K562 (cell line): Measurements from ENCODE around the gene CTBP2. TPM values are rescaled to one million over a fixed set of nuclear protein-coding genes. Genes with fewer than 3 reads are reported as not detected.
A peak's percentile ranks its signal among the peaks of the same experiment; 100 is the strongest.

Experiments used
- ATAC-seq: fragments of 200-7000 bp; cut with Tn5 transposase; 3 replicates; pipeline ENCODE4 v1.9.1; 2020; ENCODE audit warnings: moderate library complexity
- BruUV-seq: library from RNA; stranded (reverse); fragments of 400-500 nt; replicated peaks from 2 replicates; lab custom pipeline; 2021; lab: Mats Ljungman, UMichigan
- CTCF ChIA-PET: fragments of 300-600 bp; formaldehyde crosslinking; extraction: SDS; loops from one replicate; lab custom pipeline; 2021; ENCODE audit warnings: low intra/inter-chr PET ratio; lab: Yijun Ruan, JAX
- POLR2A ChIA-PET: fragments of 300-600, 350-650 bp; sonication (Branson Sonifier 250); formaldehyde crosslinking; extraction: SDS; loops from one replicate; lab custom pipeline; 2021; ENCODE audit warnings: antibody characterized with exemption, inconsistent platforms; lab: Yijun Ruan, JAX
- DNase-seq, 4 experiments: peaks; one replicate each; pipeline versions ENCODE4 v3.0.0 to v3.0.0-alpha.2; 2011 to 2018; ENCODE audit warnings: low spot score in 3 of 4, mixed read lengths in 3 of 4; ENCODE audit errors: extremely low read depth in 1 of 4
- FAIRE-seq: peaks from 2 replicates; lab custom pipeline; 2011; peaks lifted over from hg19 to GRCh38; lab: Jason Lieb, UNC
- H2AFZ ChIP-seq: 2 replicates; pipeline ENCODE4 v1.6.0; 2011; ENCODE audit warnings: low read depth, low read length, control low read depth, inconsistent platforms
- H3K27ac ChIP-seq: fragments of 200-600 bp; 3 replicates; pipeline ENCODE4 v1.8.0; 2011; ENCODE audit warnings: low read depth, mild to moderate bottlenecking, control low read depth, inconsistent platforms, low read length, moderate library complexity, mixed read lengths; ENCODE audit errors: extremely low read depth
- H3K27me3 ChIP-seq, 2 experiments: fragments of 300-600 bp in 1 of 2; 2 replicates in 1 of 2; 3 replicates in 1 of 2; pipeline versions ENCODE4 v1.6.0 to v1.8.0; 2011; ENCODE audit warnings: inconsistent platforms in 2 of 2, low read length in 2 of 2, mild to moderate bottlenecking in 1 of 2, mixed read lengths in 1 of 2, moderate library complexity in 1 of 2; ENCODE audit not compliant: control insufficient read depth in 2 of 2, insufficient read depth in 2 of 2
- H3K36me3 ChIP-seq: fragments of 300-600 bp; 3 replicates; pipeline ENCODE4 v1.8.0; 2011; ENCODE audit warnings: mild to moderate bottlenecking, low read length, inconsistent platforms; ENCODE audit not compliant: control insufficient read depth, insufficient read depth
- H3K4me1 ChIP-seq, 2 experiments: fragments of 200-600 bp in 1 of 2; replicated peaks in 1 of 2; 2 replicates in 1 of 2; 3 replicates in 1 of 2; pipeline versions ENCODE4 v1.5.1 to v1.8.0; 2011; ENCODE audit warnings: inconsistent platforms in 2 of 2, low read length in 2 of 2, mild to moderate bottlenecking in 1 of 2, mixed read lengths in 1 of 2, moderate library complexity in 1 of 2; ENCODE audit not compliant: control insufficient read depth in 2 of 2, insufficient read depth in 2 of 2
- H3K4me2 ChIP-seq: 2 replicates; pipeline ENCODE4 v1.6.1; 2011; ENCODE audit warnings: low read length, control low read depth, inconsistent platforms, mixed read lengths; ENCODE audit not compliant: insufficient read depth
- H3K4me3 ChIP-seq: fragments of 200-600 bp; sonication (generic), shearing (Covaris generic); 2 replicates; pipeline ENCODE4 v1.5.1; 2016; ENCODE audit warnings: control low read depth, inconsistent platforms
- H3K79me2 ChIP-seq: fragments of 200-600 bp; 3 replicates; pipeline ENCODE4 v1.8.0; 2011; ENCODE audit warnings: low read length, inconsistent platforms; ENCODE audit not compliant: control insufficient read depth, insufficient read depth
- H3K9ac ChIP-seq, 2 experiments: 2 replicates each; pipeline versions ENCODE4 v1.6.0 to v1.6.1; 2011; ENCODE audit warnings: low read depth in 2 of 2, low read length in 2 of 2, control low read depth in 1 of 2, inconsistent platforms in 1 of 2, mild to moderate bottlenecking in 1 of 2, mixed read lengths in 1 of 2; ENCODE audit not compliant: insufficient read depth in 1 of 2
- H3K9me1 ChIP-seq: one replicate; pipeline ENCODE4 v1.6.0; 2011; ENCODE audit warnings: inconsistent platforms, mild to moderate bottlenecking, low read length, moderate library complexity; ENCODE audit not compliant: control insufficient read depth, insufficient read depth
- H3K9me3 ChIP-seq: replicated peaks from 2 replicates; pipeline ENCODE4 v1.5.1; 2011; ENCODE audit warnings: low read depth, low read length, inconsistent platforms; ENCODE audit not compliant: control insufficient read depth, insufficient read depth
- H4K20me1 ChIP-seq: replicated peaks from 2 replicates; pipeline ENCODE4 v1.6.1; 2011; ENCODE audit warnings: low read length, inconsistent platforms, mixed read lengths; ENCODE audit not compliant: control insufficient read depth, insufficient read depth
- ARID1B ChIP-seq: fragments of 450-650 bp; IDR thresholded peaks from 2 replicates; pipeline ENCODE4 v1.6.1; 2016; ENCODE audit warnings: antibody characterized with exemption, mild to moderate bottlenecking, inconsistent platforms
- EP300 ChIP-seq: IDR thresholded peaks from 2 replicates; pipeline ENCODE4 v1.6.1; 2012; ENCODE audit warnings: low read length, improper control_type of control experiment
- FOSL1 ChIP-seq: fragments of 200-800 bp; sonication (Bioruptor generic); conservative IDR thresholded peaks from 2 replicates; pipeline ENCODE4 v1.6.1; 2016; ENCODE audit warnings: missing genetic modification characterization, missing compliant biosample characterization
- HDGF ChIP-seq: fragments of 450-650 bp; IDR thresholded peaks from 2 replicates; pipeline ENCODE4 v1.6.1; 2016
- MYBL2 ChIP-seq, 2 experiments: fragments of 450-650 bp in 1 of 2; sonication (generic) in 1 of 2; formaldehyde crosslinking in 1 of 2; IDR thresholded peaks; 2 replicates each; pipeline versions ENCODE4 v1.6.1 to v1.8.1; 2017 to 2022; ENCODE audit warnings: borderline replicate concordance in 1 of 2, inconsistent platforms in 1 of 2, low read depth in 1 of 2, mild to moderate bottlenecking in 1 of 2, missing genetic modification reagents in 1 of 2, moderate library complexity in 1 of 2
- RFX1 ChIP-seq: fragments of 450-650 bp; IDR thresholded peaks from 2 replicates; pipeline ENCODE4 v1.6.1; 2016; ENCODE audit warnings: mild to moderate bottlenecking, moderate library complexity
- SMARCA4 ChIP-seq: fragments of 450-650 bp; IDR thresholded peaks from 2 replicates; pipeline ENCODE4 v1.6.1; 2016
- SPI1 ChIP-seq: IDR thresholded peaks from 2 replicates; pipeline ENCODE4 v1.6.1; 2011; ENCODE audit warnings: low read depth, low read length, control low read depth, borderline replicate concordance
- TBP ChIP-seq: optimal IDR thresholded peaks from 2 replicates; pipeline ENCODE3; 2011; ENCODE audit warnings: low read depth, low read length, improper control_type of control experiment
- TEAD1 ChIP-seq, 2 experiments: fragments of 450-650 bp in 1 of 2; sonication (generic) in 1 of 2; formaldehyde crosslinking; IDR thresholded peaks; 2 replicates each; pipeline versions ENCODE4 v1.4.0 to v1.8.0; 2020 to 2022; ENCODE audit warnings: mild to moderate bottlenecking in 2 of 2, missing genetic modification reagents in 1 of 2
- ZNF316 ChIP-seq: fragments of 450-650 bp; IDR thresholded peaks from 2 replicates; pipeline ENCODE4 v1.6.1; 2016
- ZNF408 ChIP-seq: fragments of 250-450 bp; sonication (Bioruptor Pico); IDR thresholded peaks from 2 replicates; pipeline ENCODE4 v1.4.0; 2020; ENCODE audit warnings: low read depth, mild to moderate bottlenecking, moderate library complexity
- WGBS: fragments of 100-300 bp; shearing (Covaris generic); methylation state at CpG from one replicate; pipeline ENCODE4 v1.1.6; 2016; ENCODE audit warnings: low coverage, mixed read lengths; ENCODE audit not compliant: insufficient coverage; ENCODE audit errors: missing lambda C conversion rate; 5-methylcytosine and 5-hydroxymethylcytosine counted together
- in situ Hi-C: fragments of 300-500 bp; cut with MboI; formaldehyde crosslinking; loops from 4 replicates; pipeline ENCODE4 v1.15.0; 2018; ENCODE audit warnings: inconsistent platforms, mixed read lengths
- intact Hi-C: fragments of 100-400 bp; cut with micrococcal nuclease; formaldehyde crosslinking; loops from 2 replicates; pipeline ENCODE4 v1.14.2; 2022
- polyA plus RNA-seq, 8 experiments: library from polyadenylated mRNA; depleted of rRNA in 4 of 8; stranded (reverse) in 5 of 8; unstranded in 3 of 8; fragments of >200 nt; fragmentation: Nextera tagmentation in 2 of 8; fragmentation: Illumina TruSeq in 1 of 8; extraction: Ambion mirVana in 2 of 8; extraction: Trizol in 1 of 8; gene quantifications; 2 replicates each; pipeline versions ENCODE4 v1.2.1 to v1.2.3, GENCODE V29; 2011 to 2014; ENCODE audit warnings: inconsistent platforms in 1 of 8, missing spikeins in 1 of 8
- total RNA-seq, 7 experiments: library from RNA; depleted of rRNA in 6 of 7; stranded (reverse); fragments of >200 nt in 6 of 7; fragmentation: Illumina TruSeq in 2 of 7; extraction: Trizol in 2 of 7; gene quantifications; 2 replicates each; pipeline versions ENCODE4 v1.2.1 to v1.2.3, GENCODE V29; 2011 to 2021; ENCODE audit warnings: low replicate concordance in 1 of 7
- TF ChIP-seq, protein P1 (sequence below): fragments of 450-650 bp; formaldehyde crosslinking; IDR thresholded peaks from 2 replicates; pipeline ENCODE4 v1.4.0; 2020; ENCODE audit warnings: mild to moderate bottlenecking, moderate library complexity
- TF ChIP-seq, protein P2 (sequence below), 2 experiments: IDR thresholded peaks; 2 replicates each; pipeline ENCODE4 v1.6.1; 2011; ENCODE audit warnings: borderline replicate concordance in 1 of 2, control low read depth in 1 of 2, low read depth in 1 of 2, low read length in 1 of 2, mild to moderate bottlenecking in 1 of 2, mixed read lengths in 1 of 2, moderate library complexity in 1 of 2; ENCODE audit not compliant: insufficient read depth in 1 of 2, insufficient read length in 1 of 2, poor library complexity in 1 of 2, severe bottlenecking in 1 of 2; ENCODE audit errors: extremely low read depth in 1 of 2
- TF ChIP-seq, protein P3 (sequence below): sonication (generic); formaldehyde crosslinking; IDR thresholded peaks from 2 replicates; pipeline ENCODE4 v1.8.0; 2022; ENCODE audit warnings: mild to moderate bottlenecking, low read depth, missing genetic modification reagents
- TF ChIP-seq, protein P4 (sequence below): fragments of 450-650 bp; IDR thresholded peaks from 2 replicates; pipeline ENCODE4 v1.6.1; 2014; ENCODE audit warnings: low read depth, mild to moderate bottlenecking, moderate library complexity, borderline replicate concordance

CTBP2 gene
- total and polyA plus RNA-seq, 9 of the 15 experiments (the other 6 are each of a cell fraction or from before 2014, with no cell fraction given): 1.3 to 8.8 (median 5.1) TPM

DNA sequence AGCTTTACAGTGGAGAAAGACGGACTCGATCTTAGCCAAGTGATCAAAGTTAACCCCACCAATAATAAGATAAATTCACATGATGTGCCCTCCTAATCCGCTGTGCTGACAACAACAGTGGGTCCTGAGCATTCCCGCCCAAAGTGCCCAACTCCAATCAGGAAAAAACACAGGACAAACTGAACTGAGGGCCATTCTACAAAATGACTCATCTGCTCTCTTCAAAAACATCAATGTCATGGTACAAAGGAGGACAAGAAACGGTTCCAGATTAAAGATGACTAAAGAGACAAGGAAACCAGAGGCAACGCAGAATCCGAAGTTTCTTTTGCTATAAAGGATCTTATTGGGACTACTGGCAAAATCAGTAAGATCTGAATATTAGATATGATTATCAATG lies 79.4 kb downstream of the CTBP2 start:
- FAIRE-seq (peak; percentile 65), ATAC-seq (no peak), DNase-seq (peak in 2 of 4 experiments; percentile 11 to 15)
- H3K4me2 ChIP-seq: no peak overlapping the region
- ChIA-PET CTCF (interaction anchor here (0.6 kb wide), 1 partner anchor 390 kb away, joined by 3 read pairs; no protein-coding TSS in a partner anchor), POLR2A (no interaction called here)
- H3K9me3 ChIP-seq: no peaks in the 10 kb centered on the region
- peak overlapping the region; percentile 48; the same call in 1 of the 3 replicates for H3K27ac ChIP-seq
- WGBS: 29% methylated on average over 5 of the region's 7 CpGs
- no peak overlapping the region for H3K4me3 ChIP-seq
- H3K4me1 ChIP-seq: peaks cover 2 to 6% of the 10 kb centered on the region in 2 experiments; a peak in 4 of 5 replicates
- no TSS peak for BruUV-seq
- no peak overlapping the region for H3K9ac ChIP-seq
- H4K20me1 ChIP-seq: 0 out of 2 replicates have a peak, but pooled peaks cover 7% of the 10 kb centered on the region
- in situ Hi-C loops: no loop called here
- H3K36me3 ChIP-seq: peaks cover 42% of the 10 kb centered on the region; the same call in 2 of the 3 replicates
- no peak overlapping the region for H2AFZ ChIP-seq
- peaks cover 60% of the 10 kb centered on the region for H3K79me2 ChIP-seq
- no peaks in the 10 kb centered on the region for H3K27me3 ChIP-seq
- peaks cover 3% of the 10 kb centered on the region for H3K9me1 ChIP-seq
- intact Hi-C loops: no loop called here
- TF ChIP-seq SPI1 (no peak), TBP (no peak), ZNF316 (peak; percentile 34; the same call in 1 of the 2 replicates), SMARCA4 (peak; percentile 42; the same call in 1 of the 2 replicates), EP300 (peak; percentile 4; the same call in 1 of the 2 replicates), TEAD1 (CRISPR knock-in tag; IDR thresholded peaks at IDR 0.05) (no peak), HDGF (no peak), RFX1 (peak; percentile 10; the same call in 1 of the 2 replicates), MYBL2 (IDR thresholded peaks at IDR 0.05; ENCODE audit: low read depth) (peak; percentile 35; the same call in 1 of the 2 replicates), MYBL2 (CRISPR knock-in tag; IDR thresholded peaks at IDR 0.05; ENCODE audit: borderline replicate concordance) (no peak), FOSL1 (tag) (peak; percentile 84), ARID1B (peak; percentile 29; the same call in 1 of the 2 replicates), ZNF408 (no peak)
- TF ChIP-seq, protein P1, sequence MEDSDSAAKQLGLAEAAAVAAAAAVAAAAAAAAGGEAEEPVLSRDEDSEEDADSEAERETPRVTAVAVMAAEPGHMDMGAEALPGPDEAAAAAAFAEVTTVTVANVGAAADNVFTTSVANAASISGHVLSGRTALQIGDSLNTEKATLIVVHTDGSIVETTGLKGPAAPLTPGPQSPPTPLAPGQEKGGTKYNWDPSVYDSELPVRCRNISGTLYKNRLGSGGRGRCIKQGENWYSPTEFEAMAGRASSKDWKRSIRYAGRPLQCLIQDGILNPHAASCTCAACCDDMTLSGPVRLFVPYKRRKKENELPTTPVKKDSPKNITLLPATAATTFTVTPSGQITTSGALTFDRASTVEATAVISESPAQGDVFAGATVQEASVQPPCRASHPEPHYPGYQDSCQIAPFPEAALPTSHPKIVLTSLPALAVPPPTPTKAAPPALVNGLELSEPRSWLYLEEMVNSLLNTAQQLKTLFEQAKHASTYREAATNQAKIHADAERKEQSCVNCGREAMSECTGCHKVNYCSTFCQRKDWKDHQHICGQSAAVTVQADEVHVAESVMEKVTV: no peak
- TF ChIP-seq, protein P2, sequence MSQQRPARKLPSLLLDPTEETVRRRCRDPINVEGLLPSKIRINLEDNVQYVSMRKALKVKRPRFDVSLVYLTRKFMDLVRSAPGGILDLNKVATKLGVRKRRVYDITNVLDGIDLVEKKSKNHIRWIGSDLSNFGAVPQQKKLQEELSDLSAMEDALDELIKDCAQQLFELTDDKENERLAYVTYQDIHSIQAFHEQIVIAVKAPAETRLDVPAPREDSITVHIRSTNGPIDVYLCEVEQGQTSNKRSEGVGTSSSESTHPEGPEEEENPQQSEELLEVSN (IDR thresholded peaks at IDR 0.05; ENCODE audit: borderline replicate concordance in 1 of 2, extremely low read depth in 1 of 2, insufficient read depth in 1 of 2, insufficient read length in 1 of 2, low read depth in 1 of 2, low read length in 1 of 2, poor library complexity in 1 of 2, severe bottlenecking in 1 of 2): peak in 1 of 2 experiments; percentile 29
- TF ChIP-seq, protein P3, sequence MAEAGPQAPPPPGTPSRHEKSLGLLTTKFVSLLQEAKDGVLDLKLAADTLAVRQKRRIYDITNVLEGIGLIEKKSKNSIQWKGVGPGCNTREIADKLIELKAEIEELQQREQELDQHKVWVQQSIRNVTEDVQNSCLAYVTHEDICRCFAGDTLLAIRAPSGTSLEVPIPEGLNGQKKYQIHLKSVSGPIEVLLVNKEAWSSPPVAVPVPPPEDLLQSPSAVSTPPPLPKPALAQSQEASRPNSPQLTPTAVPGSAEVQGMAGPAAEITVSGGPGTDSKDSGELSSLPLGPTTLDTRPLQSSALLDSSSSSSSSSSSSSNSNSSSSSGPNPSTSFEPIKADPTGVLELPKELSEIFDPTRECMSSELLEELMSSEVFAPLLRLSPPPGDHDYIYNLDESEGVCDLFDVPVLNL (CRISPR knock-in tag): no peak
- TF ChIP-seq, protein P4, sequence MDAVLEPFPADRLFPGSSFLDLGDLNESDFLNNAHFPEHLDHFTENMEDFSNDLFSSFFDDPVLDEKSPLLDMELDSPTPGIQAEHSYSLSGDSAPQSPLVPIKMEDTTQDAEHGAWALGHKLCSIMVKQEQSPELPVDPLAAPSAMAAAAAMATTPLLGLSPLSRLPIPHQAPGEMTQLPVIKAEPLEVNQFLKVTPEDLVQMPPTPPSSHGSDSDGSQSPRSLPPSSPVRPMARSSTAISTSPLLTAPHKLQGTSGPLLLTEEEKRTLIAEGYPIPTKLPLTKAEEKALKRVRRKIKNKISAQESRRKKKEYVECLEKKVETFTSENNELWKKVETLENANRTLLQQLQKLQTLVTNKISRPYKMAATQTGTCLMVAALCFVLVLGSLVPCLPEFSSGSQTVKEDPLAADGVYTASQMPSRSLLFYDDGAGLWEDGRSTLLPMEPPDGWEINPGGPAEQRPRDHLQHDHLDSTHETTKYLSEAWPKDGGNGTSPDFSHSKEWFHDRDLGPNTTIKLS: no peak
